Forelimb muscle (tissue), 1 donor: ENCODE results near the gene HTR3E. TPM values are rescaled to one million over a fixed set of nuclear protein-coding genes. Genes with fewer than 3 reads are reported as not detected.
"Not testable (repeated sequence)": the region's sequence is repeated elsewhere in the genome, so short reads cannot be mapped to it uniquely, and the experiment has no call there.

Source experiments
- DNase-seq: peaks from one replicate; pipeline ENCODE4 v3.0.0-alpha.2; 2013; ENCODE audit warnings: low read depth
- polyA plus RNA-seq: library from polyadenylated mRNA; unstranded; fragments of 120-200 nt; gene quantifications from one replicate; pipeline ENCODE4 v1.2.1, GENCODE V29; 2013; ENCODE audit not compliant: insufficient read length

HTR3E gene
- polyA plus RNA-seq, result not detected

- DNase-seq, result no peak
Measured at GRCh38 chr3:184096811-184097383, at the start of gene HTR3E. HTR3E (plus strand) TSS chr3:184097064; CDS start chr3:184097530, 466 bp downstream.

DNA sequence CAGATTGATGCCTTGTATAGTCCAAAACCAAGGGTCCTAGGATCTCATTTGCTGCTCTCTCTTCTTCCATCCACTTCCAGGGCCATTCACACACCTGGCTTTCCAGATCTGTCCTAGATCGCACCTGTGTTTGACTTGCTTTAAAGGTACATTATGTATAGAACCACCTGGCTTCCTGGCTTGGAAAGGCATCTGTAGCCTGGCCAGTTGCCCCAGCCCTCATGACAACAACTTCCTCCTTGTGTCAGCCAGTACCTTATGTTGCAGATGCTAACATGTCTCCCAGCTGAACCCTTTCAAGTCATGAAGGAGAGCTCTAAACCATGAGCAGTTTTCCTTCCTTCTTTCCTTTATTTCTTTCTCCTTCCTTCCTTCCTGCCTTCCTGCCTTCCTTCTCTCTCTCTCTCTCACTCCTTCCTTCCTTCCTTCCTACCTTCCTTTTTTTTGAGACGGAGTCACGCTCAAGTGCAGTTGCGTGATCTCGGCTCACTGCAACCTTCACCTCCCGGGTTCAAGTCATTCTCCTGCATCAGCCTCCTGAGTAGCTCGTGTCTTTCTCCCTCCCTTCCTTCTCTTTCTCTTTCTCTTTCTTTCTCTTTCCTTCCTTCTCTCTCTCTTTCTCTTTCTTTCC, 46.5 kb upstream of the HTR3E start:
- DNase-seq, result no peak

DNA sequence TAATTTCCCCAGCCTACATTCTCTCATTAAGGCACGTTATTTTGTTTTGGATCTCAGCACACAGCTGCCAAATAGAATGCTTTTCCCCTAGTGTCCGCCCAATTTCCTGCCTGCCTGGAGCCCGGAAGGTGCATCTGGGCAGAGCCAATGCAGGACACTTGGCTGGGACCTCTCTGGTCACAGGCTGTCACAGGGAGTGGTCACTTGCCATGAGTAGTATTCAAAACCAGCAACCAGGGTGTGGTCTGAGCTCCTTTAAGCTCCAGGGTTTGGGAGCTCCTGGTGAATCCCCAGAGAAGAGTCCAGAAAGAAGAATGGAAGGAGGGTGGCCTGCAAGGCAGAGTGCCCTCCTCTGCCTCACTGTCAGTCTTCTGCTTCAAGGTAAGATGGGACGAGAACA, 44.1 kb upstream of the HTR3E start, which contains the start of gene HTR3C:
TSS of gene HTR3C (plus strand) at position 281 of the 400 bp plus-strand sequence. CDS start at position 315, 34 bp downstream.
- DNase-seq, result no peak

- DNase-seq, result no peak
Measured at GRCh38 chr3:184058029-184058428, 38.8 kb upstream of the HTR3E start.

DNA sequence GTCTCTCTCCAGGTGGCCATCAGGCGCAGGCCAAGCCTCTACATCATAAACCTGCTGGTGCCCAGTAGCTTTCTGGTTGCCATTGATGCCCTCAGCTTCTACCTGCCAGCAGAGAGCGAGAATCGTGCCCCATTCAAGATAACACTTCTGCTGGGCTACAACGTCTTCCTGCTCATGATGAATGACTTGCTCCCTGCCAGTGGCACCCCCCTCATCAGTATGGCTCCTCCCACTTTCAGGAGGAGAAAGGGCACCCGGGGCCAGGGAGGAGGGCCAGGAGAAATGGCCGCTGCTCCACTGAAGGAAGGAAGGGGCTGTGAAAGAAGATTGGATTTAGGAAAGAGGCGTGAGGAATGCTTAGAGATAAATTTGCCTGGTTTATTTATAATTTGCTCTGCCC, 37.4 kb upstream of the HTR3E start:
- DNase-seq, result no peak

DNA sequence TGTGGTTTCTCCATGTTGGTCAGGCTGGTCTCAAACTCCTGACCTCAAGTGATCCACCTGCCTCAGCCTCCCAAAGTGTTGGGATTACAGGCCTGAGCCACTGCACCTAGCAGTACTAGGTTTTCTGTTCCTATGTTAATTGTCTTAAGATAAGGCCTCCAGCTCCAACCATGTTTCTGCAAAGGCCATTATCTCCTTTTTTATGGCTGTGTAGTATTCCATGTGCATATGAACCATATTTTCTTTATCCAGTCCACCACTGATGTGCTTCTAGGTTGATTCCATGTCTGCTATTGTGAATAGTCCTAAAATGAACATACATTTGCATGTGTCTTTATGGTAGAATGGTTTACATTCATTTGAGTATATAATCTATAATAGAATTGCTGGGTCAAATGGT, 34.2 kb upstream of the HTR3E start:
- no peak for DNase-seq

GRCh38 chr3:184066211-184066610, 30.7 kb upstream of the HTR3E start:
- DNase-seq, result no peak

GRCh38 chr3:184067573-184068055, 29.2 kb upstream of the HTR3E start:
- DNase-seq, result no peak

GRCh38 chr3:184068344-184068743, 28.5 kb upstream of the HTR3E start:
- DNase-seq, result no peak

DNA sequence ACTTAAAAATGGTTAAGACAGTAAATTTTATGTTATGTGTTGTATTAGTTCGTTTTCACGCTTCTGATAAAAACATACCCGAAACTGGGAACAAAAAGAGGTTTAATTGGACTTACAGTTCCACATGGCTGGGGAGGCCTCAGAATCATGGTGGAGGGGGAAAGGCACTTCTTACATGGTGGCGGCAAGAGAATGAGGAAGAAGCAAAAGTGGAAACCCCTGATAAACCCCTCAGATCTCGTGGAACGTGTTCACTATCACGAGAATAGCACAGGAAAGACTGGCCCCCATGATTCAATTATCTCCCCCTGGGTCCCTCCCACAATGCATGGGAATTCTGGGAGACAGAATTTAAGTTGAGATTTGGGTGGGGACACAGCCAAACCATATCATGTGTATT, 25.7 kb upstream of the HTR3E start:
- not testable (repeated sequence) for DNase-seq

- DNase-seq, result no peak
Measured at GRCh38 chr3:184073621-184074020, 23.2 kb upstream of the HTR3E start.

DNA sequence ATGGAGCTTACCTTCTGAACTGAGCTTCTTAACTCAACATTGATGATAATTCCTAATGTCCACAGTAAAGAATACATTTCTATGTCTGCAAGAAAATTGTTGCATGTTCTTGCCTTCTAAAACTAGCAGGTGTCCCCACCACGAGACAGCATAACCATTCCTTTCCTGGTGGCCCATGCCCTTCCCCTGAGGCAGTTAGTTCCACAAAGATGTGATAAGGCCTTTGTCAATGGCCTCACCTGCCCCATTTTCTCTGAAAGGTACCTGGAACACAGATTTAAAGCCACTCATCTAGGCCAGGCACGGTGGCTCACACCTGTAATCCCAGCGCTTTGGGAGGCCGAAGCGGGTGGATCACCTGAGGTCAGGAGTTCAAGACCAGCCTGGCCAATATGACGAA, 21.0 kb upstream of the HTR3E start:
- DNase-seq, result no peak

DNA sequence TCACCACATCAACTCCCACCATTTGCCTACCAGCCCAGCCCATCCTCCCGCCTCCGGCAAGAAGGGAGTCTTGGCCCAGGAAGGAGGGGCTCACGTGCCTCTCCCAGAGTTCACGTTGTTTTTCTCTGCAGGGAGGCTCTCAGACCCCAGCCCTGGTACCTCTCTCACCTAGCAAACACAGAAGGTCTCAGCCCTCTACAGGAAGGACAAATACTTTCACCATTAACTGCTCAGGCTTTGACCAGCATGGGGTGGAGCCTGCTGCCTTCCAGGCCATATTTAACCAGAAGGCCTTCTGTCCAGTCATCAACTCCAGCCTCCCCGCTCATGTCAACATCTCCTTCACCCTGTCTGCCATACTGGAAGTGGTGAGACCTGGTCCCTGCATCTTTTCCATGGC, 19.0 kb upstream of the HTR3E start:
- DNase-seq, result no peak

- DNase-seq, result no peak
Measured at GRCh38 chr3:184078851-184079250, 18.0 kb upstream of the HTR3E start.

- no peak for DNase-seq
Measured at GRCh38 chr3:184081116-184081830, 15.6 kb upstream of the HTR3E start.

- no peak for DNase-seq
Measured at GRCh38 chr3:184082034-184082433, 14.8 kb upstream of the HTR3E start.

GRCh38 chr3:184082465-184082864, 14.4 kb upstream of the HTR3E start:
- no peak for DNase-seq

DNA sequence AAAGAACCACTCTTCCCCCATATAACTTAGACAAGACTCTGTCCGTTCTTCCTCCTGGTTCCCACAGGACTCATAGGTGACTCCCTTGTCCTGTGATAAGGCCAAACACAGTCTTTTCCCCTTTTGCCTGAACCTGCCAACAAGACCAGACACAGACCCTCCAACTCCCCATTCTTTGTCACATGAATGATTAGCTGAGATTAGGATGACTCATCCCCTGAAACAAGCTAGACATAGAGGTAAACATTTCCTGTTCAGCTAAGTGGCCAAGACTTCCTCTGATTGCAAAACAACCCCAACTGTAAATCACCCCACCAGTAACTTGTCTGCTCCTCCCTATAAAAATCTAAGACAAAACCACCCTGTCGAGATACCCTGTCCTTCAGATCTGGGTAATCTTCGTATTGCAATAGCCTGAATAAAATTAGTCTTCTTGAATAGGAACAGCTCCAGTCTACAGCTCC, 11.4 kb upstream of the HTR3E start:
- DNase-seq, result no peak

DNA sequence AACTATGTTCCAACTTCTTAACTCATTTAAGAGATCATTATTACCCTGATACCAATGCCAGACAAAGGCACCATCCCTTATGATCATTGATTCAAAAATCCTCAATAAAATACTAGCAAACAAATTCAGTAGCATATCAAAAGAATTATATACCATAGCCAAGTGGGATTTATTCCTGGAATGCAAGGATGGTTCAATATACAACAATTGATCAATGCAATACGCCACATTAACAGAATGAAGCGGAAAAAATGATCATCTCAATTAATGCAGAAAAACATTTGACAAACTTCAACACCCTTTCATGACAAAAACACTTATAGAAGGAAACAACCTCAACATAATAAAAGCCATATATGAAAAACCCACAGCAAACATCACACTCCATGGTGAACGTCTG, 4.7 kb upstream of the HTR3E start:
- DNase-seq, result no peak

- no peak for DNase-seq
Measured at GRCh38 chr3:184097556-184097955, 692 bp downstream of the HTR3E start.

- DNase-seq, result no peak
Measured at GRCh38 chr3:184099806-184100686, 3.2 kb downstream of the HTR3E start.

GRCh38 chr3:184110316-184110725, 13.5 kb downstream of the HTR3E start:
- no peak for DNase-seq
